ENCODE data around the gene ATP5F1D. TPM values are rescaled to one million over a fixed set of nuclear protein-coding genes. Genes with fewer than 3 reads are reported as not detected.

Gene ATP5F1D
- total and polyA plus RNA-seq, 2 of the 13 experiments (the other 11 are each of a cell fraction or from before 2014, with no cell fraction given), result 39.4 to 78.7 TPM

DNA sequence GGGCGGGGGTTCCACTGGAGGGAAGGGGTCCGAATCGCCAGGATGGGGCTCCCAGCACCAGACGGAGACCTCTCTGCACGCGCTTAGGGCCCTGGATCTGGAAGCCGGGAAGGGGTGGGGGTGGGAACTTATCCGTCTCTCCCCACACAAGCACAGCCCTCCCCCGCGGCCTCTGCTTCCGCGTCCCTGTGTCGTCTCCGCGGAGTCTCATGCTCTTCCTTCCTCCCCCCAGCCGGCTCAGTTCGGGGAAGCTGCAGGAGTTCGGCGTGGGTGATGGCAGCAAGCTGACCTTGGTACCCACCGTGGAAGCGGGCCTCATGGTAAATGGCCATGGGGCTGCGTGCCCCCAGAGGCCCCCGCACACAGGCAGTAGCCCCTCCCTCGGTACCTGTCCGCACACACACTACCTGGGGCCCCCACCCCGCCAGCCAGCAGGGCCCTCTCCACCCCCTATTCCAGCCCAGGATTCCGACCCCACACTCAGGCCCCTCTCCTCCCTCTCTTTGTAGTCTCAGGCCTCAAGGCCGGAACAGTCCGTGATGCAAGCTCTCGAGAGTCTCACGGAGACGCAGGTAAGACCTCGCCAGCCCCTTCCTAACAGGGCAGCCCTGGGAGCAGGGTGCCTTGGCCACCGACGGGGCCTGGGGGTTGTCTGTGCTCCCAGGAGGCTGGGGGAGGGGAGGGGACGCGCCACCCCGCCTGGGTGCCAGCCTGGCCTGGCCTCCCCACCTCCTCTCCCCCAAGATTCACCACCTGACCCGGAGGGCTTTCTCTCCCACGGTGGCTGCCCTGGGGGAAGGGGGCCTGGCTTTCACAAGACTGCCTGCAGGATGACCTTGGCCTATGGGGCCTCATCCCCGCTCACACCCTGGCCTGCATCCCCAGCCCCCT, 10.0 kb downstream of the ATP5F1D start (continued):
- TF ChIP-seq, protein P1, sequence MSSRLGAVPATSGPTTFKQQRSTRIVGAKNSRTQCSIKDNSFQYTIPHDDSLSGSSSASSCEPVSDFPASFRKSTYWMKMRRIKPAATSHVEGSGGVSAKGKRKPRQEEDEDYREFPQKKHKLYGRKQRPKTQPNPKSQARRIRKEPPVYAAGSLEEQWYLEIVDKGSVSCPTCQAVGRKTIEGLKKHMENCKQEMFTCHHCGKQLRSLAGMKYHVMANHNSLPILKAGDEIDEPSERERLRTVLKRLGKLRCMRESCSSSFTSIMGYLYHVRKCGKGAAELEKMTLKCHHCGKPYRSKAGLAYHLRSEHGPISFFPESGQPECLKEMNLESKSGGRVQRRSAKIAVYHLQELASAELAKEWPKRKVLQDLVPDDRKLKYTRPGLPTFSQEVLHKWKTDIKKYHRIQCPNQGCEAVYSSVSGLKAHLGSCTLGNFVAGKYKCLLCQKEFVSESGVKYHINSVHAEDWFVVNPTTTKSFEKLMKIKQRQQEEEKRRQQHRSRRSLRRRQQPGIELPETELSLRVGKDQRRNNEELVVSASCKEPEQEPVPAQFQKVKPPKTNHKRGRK (CRISPR knock-in tag; IDR thresholded peaks at IDR 0.05), result no peak
- no peak for TF ChIP-seq ZBTB1 (CRISPR knock-in tag; IDR thresholded peaks at IDR 0.05; ENCODE audit: borderline replicate concordance)
- TF ChIP-seq ZBTB34 (CRISPR knock-in tag; IDR thresholded peaks at IDR 0.05), result no peak
- no peak for TF ChIP-seq ZUFSP (CRISPR knock-in tag; IDR thresholded peaks at IDR 0.05; ENCODE audit: borderline replicate concordance)
- TF ChIP-seq ZNF331 (CRISPR knock-in tag; IDR thresholded peaks at IDR 0.05), result no peak
- TF ChIP-seq MIER3 (CRISPR knock-in tag; IDR thresholded peaks at IDR 0.05; ENCODE audit: borderline replicate concordance), result no peak
- TF ChIP-seq ZNF44 (CRISPR knock-in tag; IDR thresholded peaks at IDR 0.05), result no peak
- TF ChIP-seq DR1 (CRISPR knock-in tag; IDR thresholded peaks at IDR 0.05), result no peak
- TF ChIP-seq TAF1 (CRISPR knock-in tag; IDR thresholded peaks at IDR 0.05), result peak; percentile 38
- TF ChIP-seq ZFP36L2 (CRISPR knock-in tag; IDR thresholded peaks at IDR 0.05), result no peak
- TF ChIP-seq TCF12 (IDR thresholded peaks at IDR 0.05), result no peak
- no peak for TF ChIP-seq TCF12 (CRISPR knock-in tag; IDR thresholded peaks at IDR 0.05)
- TF ChIP-seq PAF1 (CRISPR knock-in tag; IDR thresholded peaks at IDR 0.05), result no peak; the same call in 1 of the 2 replicates
- peak; percentile 70 for TF ChIP-seq RXRA (CRISPR knock-in tag; IDR thresholded peaks at IDR 0.05)
- no peak for TF ChIP-seq ZNF432 (CRISPR knock-in tag; IDR thresholded peaks at IDR 0.05; ENCODE audit: borderline replicate concordance)
- TF ChIP-seq, protein P2, sequence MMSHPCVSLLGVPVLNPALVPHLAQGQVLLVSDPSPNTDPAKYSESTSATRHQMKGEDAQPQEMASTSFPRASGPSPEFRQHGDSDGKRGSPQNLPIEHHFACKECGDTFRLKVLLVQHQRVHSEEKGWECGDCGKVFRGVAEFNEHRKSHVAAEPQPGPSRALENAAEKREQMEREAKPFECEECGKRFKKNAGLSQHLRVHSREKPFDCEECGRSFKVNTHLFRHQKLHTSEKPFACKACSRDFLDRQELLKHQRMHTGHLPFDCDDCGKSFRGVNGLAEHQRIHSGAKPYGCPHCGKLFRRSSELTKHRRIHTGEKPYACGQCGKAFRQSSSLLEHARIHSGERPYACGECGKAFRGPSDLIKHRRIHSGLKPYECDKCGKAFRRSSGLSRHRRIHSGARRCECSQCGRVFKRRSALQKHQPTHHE (CRISPR knock-in tag; IDR thresholded peaks at IDR 0.05; ENCODE audit: borderline replicate concordance), result no peak
- TF ChIP-seq HOXD1 (CRISPR knock-in tag; IDR thresholded peaks at IDR 0.05), result no peak
- TF ChIP-seq PCBP1 (IDR thresholded peaks at IDR 0.05; ENCODE audit: borderline replicate concordance, low read depth, low read length), result no peak
- no peak for TF ChIP-seq ZSCAN31 (CRISPR knock-in tag; IDR thresholded peaks at IDR 0.05; ENCODE audit: low read depth)
- no peak for TF ChIP-seq ZNF703 (CRISPR knock-in tag; IDR thresholded peaks at IDR 0.05; ENCODE audit: borderline replicate concordance)
- TF ChIP-seq, protein P3, sequence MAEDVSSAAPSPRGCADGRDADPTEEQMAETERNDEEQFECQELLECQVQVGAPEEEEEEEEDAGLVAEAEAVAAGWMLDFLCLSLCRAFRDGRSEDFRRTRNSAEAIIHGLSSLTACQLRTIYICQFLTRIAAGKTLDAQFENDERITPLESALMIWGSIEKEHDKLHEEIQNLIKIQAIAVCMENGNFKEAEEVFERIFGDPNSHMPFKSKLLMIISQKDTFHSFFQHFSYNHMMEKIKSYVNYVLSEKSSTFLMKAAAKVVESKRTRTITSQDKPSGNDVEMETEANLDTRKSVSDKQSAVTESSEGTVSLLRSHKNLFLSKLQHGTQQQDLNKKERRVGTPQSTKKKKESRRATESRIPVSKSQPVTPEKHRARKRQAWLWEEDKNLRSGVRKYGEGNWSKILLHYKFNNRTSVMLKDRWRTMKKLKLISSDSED (CRISPR knock-in tag; IDR thresholded peaks at IDR 0.05), result no peak

Measured in HepG2 (cell line).